ENCODE data around the gene ZNF467.

The ZNF467 gene

DNA sequence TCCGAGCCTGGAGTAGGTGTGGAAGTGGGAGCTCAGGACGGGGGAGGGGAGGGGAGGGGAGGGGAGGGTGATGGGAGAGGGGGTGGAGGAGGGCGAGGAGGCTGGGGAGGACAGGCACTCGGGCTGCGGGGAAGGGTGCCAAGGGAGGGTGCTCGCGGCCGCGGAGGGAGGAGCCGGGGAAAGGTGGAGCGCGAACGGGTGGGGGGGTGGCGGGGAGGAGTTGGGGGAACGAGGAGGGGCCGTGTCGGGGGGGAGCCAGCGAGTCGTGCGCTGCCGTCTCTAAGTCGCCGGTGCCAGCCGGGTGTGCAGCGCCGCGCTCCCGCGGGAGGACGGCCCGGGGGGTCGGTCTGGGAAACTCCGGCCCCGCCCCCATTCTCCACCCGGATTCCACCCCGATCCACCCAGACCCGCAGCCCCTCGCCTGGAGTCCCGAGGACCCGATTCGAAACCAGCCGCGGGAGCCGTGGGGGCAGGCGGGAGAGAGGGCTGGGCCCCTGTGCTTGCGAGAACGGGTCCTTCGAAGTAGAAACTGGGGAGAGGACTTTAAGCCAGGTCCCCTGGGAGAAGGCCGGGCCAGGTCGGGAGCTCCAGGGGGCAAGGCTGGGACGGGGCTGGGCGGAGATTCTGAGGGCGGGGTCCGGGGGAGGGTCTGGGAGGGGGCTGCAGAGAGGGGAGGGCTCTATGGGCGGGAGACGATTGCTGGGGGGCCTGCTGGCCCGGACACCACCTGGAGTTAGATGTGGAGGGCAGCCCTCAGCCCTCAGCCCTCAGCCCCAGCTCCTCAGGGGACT, at the start of gene ZNF467:
ZNF467 (minus strand) TSS at position 143 of the 791 bp plus-strand sequence. CDS start 2,556 bp downstream, outside the sequence.
- DNase-seq (ENCODE audit: insufficient read length, low spot score) (no peak), FAIRE-seq (no peak)

DNA sequence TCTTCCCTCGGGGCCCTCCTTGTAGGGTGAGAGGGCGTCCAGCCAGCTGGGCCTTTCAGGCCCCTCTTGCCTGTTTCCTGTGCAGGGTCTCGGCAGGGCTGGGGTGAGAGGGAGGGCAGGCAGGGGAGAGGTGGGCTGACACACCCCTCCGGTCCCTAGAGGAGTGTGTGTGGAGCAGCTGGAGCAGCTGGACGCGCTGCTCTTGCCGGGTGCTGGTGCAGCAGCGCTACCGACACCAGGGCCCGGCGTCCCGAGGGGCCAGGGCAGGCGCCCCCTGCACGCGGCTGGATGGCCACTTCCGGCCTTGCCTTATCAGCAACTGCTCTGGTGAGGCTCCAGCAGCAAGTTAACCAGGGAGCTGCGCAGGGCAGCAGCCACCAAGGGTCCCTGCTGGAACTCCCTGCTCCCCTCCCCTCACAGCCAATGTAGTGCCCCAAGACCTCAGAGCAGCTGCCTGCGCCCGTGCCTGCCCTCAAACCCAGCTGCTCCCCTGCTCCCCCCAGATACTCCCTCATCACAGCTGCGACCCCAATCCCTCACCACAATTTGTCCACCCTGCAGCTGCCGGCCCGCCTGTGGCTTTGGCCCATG, 49.1 kb upstream of the ZNF467 start:
- FAIRE-seq: no peak
- no peak for DNase-seq (ENCODE audit: insufficient read length, low spot score)

DNA sequence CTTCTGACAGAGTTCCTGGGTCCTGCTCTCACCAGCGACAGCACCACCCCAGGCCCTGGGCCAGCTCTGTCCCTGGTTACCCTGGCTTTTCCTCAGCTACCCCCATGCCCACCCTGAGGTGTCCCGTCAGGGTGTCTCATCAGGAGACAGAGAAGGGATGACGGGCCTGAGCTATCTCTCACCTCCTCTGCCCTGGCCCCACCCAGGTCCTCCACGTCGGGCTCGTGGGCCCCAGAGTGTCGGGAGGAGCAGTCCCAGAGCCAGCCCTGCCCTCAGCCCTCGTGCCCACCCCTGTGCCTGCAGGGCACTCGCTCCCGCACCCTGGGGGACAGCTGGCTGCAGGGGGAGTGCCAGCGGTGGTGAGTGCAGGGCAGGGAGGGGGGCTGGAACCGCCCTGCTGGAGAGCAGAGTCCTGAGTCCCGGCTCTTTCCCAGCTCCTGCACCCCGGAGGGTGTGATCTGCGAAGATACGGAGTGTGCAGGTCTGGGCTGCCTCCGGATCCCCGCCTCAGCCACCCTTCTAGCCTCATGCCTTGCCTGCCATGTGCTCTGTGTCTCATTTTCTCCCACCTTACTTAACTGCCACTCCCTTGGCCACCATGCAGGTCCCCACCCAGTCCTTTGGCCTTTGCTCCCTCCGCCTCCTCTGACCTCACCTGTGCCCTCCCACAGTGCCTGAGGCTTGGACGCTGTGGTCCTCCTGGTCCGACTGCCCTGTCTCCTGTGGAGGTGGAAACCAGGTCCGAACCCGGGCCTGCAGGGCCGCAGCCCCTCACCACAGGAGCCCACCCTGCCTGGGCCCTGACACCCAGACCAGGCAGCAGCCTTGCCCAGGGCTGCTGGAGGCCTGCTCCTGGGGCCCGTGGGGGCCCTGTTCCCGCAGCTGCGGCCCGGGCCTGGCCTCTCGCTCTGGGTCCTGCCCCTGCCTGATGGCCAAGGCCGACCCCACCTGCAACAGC, 48.1 kb upstream of the ZNF467 start:
- no peak for FAIRE-seq
- DNase-seq (ENCODE audit: insufficient read length, low spot score): no peak

- FAIRE-seq (no peak), DNase-seq (ENCODE audit: insufficient read length, low spot score) (no peak)
These were observed 47.3 kb upstream of the ZNF467 start for GRCh38 chr7:149820622-149821190.

GRCh38 chr7:149819961-149820340, 46.6 kb upstream of the ZNF467 start:
- FAIRE-seq (no peak), DNase-seq (ENCODE audit: insufficient read length, low spot score) (no peak)

GRCh38 chr7:149819141-149819960, 46.0 kb upstream of the ZNF467 start:
- FAIRE-seq (no peak), DNase-seq (ENCODE audit: insufficient read length, low spot score) (no peak)

DNA sequence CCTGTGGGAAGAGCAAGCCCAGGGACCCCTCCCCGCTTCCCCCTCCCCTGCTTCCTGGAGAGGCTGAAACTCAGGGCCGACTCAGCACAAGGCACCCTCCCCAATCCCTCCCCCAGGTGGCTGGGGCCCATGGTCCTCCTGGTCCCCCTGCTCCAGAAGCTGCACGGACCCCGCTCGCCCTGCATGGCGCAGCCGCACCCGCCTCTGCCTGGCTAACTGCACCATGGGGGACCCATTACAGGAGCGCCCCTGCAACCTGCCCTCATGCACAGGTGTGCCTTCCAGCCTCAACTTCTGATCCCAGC, 45.1 kb upstream of the ZNF467 start:
- DNase-seq (ENCODE audit: insufficient read length, low spot score) (no peak), FAIRE-seq (no peak)

DNA sequence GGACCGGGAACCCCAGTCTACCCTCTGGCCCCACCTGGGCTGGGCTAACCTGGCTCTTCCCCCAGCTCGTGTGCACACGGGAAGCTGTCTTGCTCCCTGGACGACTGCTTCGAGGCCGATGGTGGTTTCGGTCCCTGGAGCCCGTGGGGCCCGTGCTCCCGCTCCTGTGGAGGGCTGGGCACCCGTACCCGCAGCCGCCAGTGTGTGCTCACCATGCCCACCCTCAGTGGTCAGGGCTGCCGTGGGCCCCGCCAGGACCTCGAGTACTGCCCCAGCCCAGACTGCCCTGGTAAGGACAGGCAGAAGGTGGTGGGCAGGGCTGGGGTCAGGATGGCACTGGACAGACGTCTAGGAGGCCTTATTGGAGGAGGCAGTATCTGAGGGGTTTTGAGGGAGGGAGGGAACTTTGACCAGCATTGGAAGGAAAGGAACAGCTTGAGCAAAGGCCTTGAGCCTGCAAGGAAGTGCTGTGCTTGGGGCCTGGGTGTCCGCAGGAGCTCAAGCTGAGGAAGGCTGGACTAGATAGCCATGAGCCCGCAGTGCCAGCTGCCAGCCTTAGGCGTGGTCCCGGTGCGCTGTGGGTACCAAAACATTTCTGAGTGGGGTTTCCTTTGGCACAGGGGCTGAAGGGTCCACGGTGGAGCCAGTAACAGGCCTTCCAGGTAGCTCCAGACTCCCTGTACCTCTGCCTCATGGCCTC, 44.6 kb upstream of the ZNF467 start:
- DNase-seq (ENCODE audit: insufficient read length, low spot score): no peak
- no peak for FAIRE-seq

GRCh38 chr7:149817301-149817771, 43.9 kb upstream of the ZNF467 start:
- no peak for DNase-seq (ENCODE audit: insufficient read length, low spot score)
- no peak for FAIRE-seq

- no peak for FAIRE-seq
- DNase-seq (ENCODE audit: insufficient read length, low spot score): no peak
These were observed 43.4 kb upstream of the ZNF467 start for GRCh38 chr7:149816794-149817193.

- no peak for FAIRE-seq
- DNase-seq (ENCODE audit: insufficient read length, low spot score): no peak
These were observed 42.9 kb upstream of the ZNF467 start for GRCh38 chr7:149816267-149816751.

DNA sequence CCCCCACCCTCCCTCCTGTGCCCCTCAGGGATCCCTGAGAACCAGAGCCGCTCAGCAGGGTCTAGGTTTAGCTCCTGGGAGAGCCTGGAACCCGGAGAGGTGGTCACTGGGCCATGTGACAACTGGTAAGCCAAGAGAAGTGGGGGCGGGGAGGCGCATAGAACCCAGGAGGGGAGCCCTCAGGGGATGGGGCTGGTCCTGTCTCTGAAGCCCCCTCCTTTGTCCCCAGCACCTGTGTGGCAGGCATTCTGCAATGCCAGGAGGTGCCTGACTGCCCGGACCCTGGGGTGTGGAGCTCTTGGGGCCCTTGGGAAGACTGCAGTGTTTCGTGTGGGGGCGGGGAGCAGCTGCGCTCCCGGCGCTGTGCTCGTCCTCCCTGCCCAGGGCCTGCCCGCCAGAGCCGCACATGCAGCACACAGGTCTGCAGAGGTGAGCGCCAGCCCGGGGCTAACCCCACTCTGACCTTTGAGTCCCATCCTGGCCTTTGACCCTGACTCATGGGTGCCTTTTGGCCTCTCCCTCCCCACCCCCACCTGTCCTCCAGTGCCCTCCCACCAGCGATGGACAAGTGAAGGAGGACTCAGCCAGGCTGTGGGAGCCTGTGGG, 42.4 kb upstream of the ZNF467 start:
- no peak for FAIRE-seq
- no peak for DNase-seq (ENCODE audit: insufficient read length, low spot score)

GRCh38 chr7:149815121-149815520, 41.7 kb upstream of the ZNF467 start:
- no peak for DNase-seq (ENCODE audit: insufficient read length, low spot score)
- no peak for FAIRE-seq

DNA sequence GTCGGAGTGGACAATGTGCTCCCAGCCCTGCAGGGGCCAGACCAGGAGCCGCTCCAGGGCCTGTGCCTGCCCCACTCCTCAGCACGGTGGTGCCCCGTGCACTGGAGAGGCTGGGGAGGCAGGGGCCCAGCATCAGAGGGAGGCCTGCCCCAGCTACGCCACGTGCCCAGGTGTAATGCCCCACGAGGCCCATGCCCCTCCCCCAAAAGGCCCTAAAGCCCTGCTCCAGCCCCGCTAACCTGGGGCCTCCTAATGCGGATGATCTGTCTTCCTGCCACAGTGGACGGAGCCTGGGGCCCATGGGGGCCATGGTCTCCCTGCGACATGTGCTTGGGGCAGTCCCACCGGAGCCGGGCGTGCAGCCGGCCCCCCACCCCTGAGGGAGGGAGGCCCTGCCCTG, 41.1 kb upstream of the ZNF467 start:
- DNase-seq (ENCODE audit: insufficient read length, low spot score) (no peak), FAIRE-seq (no peak)

DNA sequence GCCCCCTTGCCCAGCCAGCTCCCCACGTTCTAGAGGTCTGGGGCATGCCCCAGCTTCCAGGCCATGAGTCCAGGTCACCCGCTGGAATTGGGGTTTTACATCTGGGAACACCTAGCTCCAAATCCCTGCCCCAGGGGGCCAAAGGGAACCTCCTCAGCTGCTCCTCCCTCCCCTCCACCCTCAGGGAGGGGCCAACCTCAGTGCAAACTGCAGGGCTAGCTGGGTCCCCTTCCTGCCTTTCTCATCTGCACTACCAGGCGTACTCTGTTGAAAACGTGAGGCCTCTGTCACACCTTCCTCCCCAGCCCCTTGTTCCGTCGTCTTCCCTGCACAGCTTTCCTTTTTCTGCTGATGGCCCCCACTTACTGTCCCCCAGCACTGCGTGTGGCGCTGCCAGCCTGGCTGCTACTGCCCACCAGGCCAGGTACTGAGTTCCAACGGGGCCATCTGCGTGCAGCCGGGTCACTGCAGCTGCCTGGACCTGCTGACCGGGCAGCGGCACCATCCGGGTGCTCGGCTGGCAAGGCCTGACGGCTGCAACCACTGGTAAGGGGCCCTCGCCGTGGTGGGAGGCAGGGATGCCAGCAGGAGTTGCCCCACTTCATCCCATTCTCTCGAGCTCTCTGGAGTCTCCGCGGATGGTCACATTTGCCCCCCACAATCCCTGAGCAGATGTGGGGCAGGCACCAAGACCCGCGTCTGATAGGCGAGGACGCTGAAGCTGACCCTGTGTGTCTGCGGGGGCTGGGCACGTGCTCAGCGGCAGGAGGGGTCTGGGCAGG, 40.1 kb upstream of the ZNF467 start:
- FAIRE-seq (no peak), DNase-seq (ENCODE audit: insufficient read length, low spot score) (no peak)

- no peak for FAIRE-seq
These were observed 38.6 kb upstream of the ZNF467 start for GRCh38 chr7:149811831-149812490.

GRCh38 chr7:149811221-149811620, 37.8 kb upstream of the ZNF467 start:
- DNase-seq (ENCODE audit: insufficient read length, low spot score) (no peak), FAIRE-seq (no peak)

More at GRCh38 chr7:149811831-149812490, 38.6 kb upstream of the ZNF467 start:
- no peak for DNase-seq (ENCODE audit: insufficient read length, low spot score)

- FAIRE-seq (no peak), DNase-seq (ENCODE audit: insufficient read length, low spot score) (no peak)
These were observed 35.8 kb upstream of the ZNF467 start for GRCh38 chr7:149809215-149809614.
